Panc1 (cell line): Measurements from ENCODE around the gene HPCAL4.

ENCODE experiments used
- CTCF ChIP-seq: fragments of 450-650 bp; IDR thresholded peaks from 2 replicates; pipeline ENCODE4 v1.5.1; 2017; ENCODE audit warnings: mild to moderate bottlenecking
- POLR2AphosphoS5 ChIP-seq: IDR thresholded peaks from 2 replicates; pipeline ENCODE4 v1.6.1; 2012; ENCODE audit warnings: mild to moderate bottlenecking, low read depth, low read length, moderate library complexity
- SIN3A ChIP-seq: IDR thresholded peaks from 2 replicates; pipeline ENCODE4 v1.6.1; 2012; ENCODE audit warnings: low read depth, mild to moderate bottlenecking, low read length, moderate library complexity, borderline replicate concordance; ENCODE audit not compliant: insufficient read depth
- TCF7L2 ChIP-seq: IDR thresholded peaks from 2 replicates; pipeline ENCODE4 v1.6.1; 2011; ENCODE audit warnings: mild to moderate bottlenecking, low read depth, low read length, inconsistent platforms
- TF ChIP-seq, protein P1 (sequence below), 2 experiments: IDR thresholded peaks; 2 replicates each; pipeline ENCODE4 v1.6.1; 2011 to 2012; ENCODE audit warnings: low read depth in 2 of 2, control low read depth in 1 of 2, low read length in 1 of 2, mild to moderate bottlenecking in 1 of 2, moderate library complexity in 1 of 2; ENCODE audit not compliant: insufficient read depth in 1 of 2

- TF ChIP-seq CTCF (no peak), POLR2AphosphoS5 (no peak), SIN3A (no peak), TCF7L2 (no peak)
- TF ChIP-seq, protein P1, sequence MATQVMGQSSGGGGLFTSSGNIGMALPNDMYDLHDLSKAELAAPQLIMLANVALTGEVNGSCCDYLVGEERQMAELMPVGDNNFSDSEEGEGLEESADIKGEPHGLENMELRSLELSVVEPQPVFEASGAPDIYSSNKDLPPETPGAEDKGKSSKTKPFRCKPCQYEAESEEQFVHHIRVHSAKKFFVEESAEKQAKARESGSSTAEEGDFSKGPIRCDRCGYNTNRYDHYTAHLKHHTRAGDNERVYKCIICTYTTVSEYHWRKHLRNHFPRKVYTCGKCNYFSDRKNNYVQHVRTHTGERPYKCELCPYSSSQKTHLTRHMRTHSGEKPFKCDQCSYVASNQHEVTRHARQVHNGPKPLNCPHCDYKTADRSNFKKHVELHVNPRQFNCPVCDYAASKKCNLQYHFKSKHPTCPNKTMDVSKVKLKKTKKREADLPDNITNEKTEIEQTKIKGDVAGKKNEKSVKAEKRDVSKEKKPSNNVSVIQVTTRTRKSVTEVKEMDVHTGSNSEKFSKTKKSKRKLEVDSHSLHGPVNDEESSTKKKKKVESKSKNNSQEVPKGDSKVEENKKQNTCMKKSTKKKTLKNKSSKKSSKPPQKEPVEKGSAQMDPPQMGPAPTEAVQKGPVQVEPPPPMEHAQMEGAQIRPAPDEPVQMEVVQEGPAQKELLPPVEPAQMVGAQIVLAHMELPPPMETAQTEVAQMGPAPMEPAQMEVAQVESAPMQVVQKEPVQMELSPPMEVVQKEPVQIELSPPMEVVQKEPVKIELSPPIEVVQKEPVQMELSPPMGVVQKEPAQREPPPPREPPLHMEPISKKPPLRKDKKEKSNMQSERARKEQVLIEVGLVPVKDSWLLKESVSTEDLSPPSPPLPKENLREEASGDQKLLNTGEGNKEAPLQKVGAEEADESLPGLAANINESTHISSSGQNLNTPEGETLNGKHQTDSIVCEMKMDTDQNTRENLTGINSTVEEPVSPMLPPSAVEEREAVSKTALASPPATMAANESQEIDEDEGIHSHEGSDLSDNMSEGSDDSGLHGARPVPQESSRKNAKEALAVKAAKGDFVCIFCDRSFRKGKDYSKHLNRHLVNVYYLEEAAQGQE (IDR thresholded peaks at IDR 0.05; ENCODE audit: insufficient read depth in 1 of 2, low read depth in 2 of 2, low read length in 1 of 2) = no peak
Observed at GRCh38 chr1:39733161-39733560, 41.9 kb upstream of the HPCAL4 start.
